ENCODE measurements around the gene RNF44. TPM values are rescaled to one million over a fixed set of nuclear protein-coding genes. Genes with fewer than 3 reads are reported as not detected.
A peak's percentile ranks its signal among the peaks of the same experiment; 100 is the strongest.

RNF44 gene
- total RNA-seq, 4 donors from 2014 or later, result 1.2 to 32.6 (median 9.2) TPM

GRCh38 chr5:176573564-176574296 is 36.5 kb upstream of the RNF44 start:
- no peak overlapping the region for H3K4me3 ChIP-seq
- H3K27ac ChIP-seq, result no peak overlapping the region
- no peaks in the 10 kb centered on the region for H3K4me1 ChIP-seq
- H3K9me3 ChIP-seq, result no peaks in the 10 kb centered on the region
- intact Hi-C loops (cut with DNase I; ENCODE audit: low total_unique reads), result no loop called here
- TF ChIP-seq POLR2A (IDR thresholded peaks at IDR 0.05) (no peak), CTCF (IDR thresholded peaks at IDR 0.05) (peak; percentile 50 to 68 (median 56))
- H3K27me3 ChIP-seq, result no peaks in the 10 kb centered on the region
- no peaks in the 10 kb centered on the region for H3K36me3 ChIP-seq
- peak; percentile 30 to 40 for DNase-seq

GRCh38 chr5:176570044-176570443 is 32.8 kb upstream of the RNF44 start:
- H3K27ac ChIP-seq, result no peak overlapping the region
- TF ChIP-seq CTCF (IDR thresholded peaks at IDR 0.05) (no peak), POLR2A (IDR thresholded peaks at IDR 0.05) (no peak)
- H3K27me3 ChIP-seq, result no peaks in the 10 kb centered on the region
- H3K9me3 ChIP-seq, result no peaks in the 10 kb centered on the region
- DNase-seq, result no peak
- intact Hi-C loops (cut with DNase I; ENCODE audit: low total_unique reads), result no loop called here
- no peaks in the 10 kb centered on the region for H3K36me3 ChIP-seq
- no peaks in the 10 kb centered on the region for H3K4me1 ChIP-seq
- H3K4me3 ChIP-seq, result no peak overlapping the region

- Histone ChIP-seq H3K4me3 (no peak overlapping the region), H3K36me3 (no peaks in the 10 kb centered on the region), H3K27me3 (no peaks in the 10 kb centered on the region), H3K27ac (no peak overlapping the region), H3K9me3 (no peaks in the 10 kb centered on the region), H3K4me1 (no peaks in the 10 kb centered on the region)
- DNase-seq, result no peak
- TF ChIP-seq CTCF (IDR thresholded peaks at IDR 0.05) (no peak), POLR2A (IDR thresholded peaks at IDR 0.05) (no peak)
- intact Hi-C loops (cut with DNase I; ENCODE audit: low total_unique reads), result no loop called here
These were observed 31.5 kb upstream of the RNF44 start for GRCh38 chr5:176568657-176569056.

- Histone ChIP-seq H3K9me3 (no peaks in the 10 kb centered on the region), H3K4me3 (no peak overlapping the region), H3K4me1 (no peaks in the 10 kb centered on the region), H3K27me3 (no peaks in the 10 kb centered on the region), H3K36me3 (no peaks in the 10 kb centered on the region), H3K27ac (no peak overlapping the region)
- TF ChIP-seq CTCF (IDR thresholded peaks at IDR 0.05), result no peak
- no peak for TF ChIP-seq POLR2A (IDR thresholded peaks at IDR 0.05)
- intact Hi-C loops (cut with DNase I; ENCODE audit: low total_unique reads), result no loop called here
- no peak for DNase-seq
These were observed 28.6 kb upstream of the RNF44 start for GRCh38 chr5:176565760-176566288.

GRCh38 chr5:176564002-176564401 is 26.8 kb upstream of the RNF44 start:
- Histone ChIP-seq H3K27ac (no peak overlapping the region), H3K4me3 (no peak overlapping the region), H3K9me3 (no peaks in the 10 kb centered on the region), H3K4me1 (no peaks in the 10 kb centered on the region), H3K27me3 (no peaks in the 10 kb centered on the region), H3K36me3 (no peaks in the 10 kb centered on the region)
- DNase-seq, result no peak
- intact Hi-C loops (cut with DNase I; ENCODE audit: low total_unique reads), result no loop called here
- TF ChIP-seq CTCF (IDR thresholded peaks at IDR 0.05) (no peak), POLR2A (IDR thresholded peaks at IDR 0.05) (no peak)
